NB4 (cell line): ENCODE measurements around the gene RPS6KA4.

Experiments
- CTCF ChIP-seq: IDR thresholded peaks from one replicate; pipeline ENCODE4 v1.5.1; 2012; ENCODE audit warnings: low read depth, low read length
- MAX ChIP-seq: IDR thresholded peaks from 2 replicates; pipeline ENCODE4 v1.6.1; 2011; ENCODE audit warnings: low read depth, low read length

- TF ChIP-seq CTCF (no peak), MAX (no peak)
Measured at GRCh38 chr11:64324692-64325469, 34.1 kb upstream of the RPS6KA4 start.
